Gastroesophageal sphincter (tissue), 4 donors: ENCODE data around the gene TRIM75. TPM values are rescaled to one million over a fixed set of nuclear protein-coding genes. Genes with fewer than 3 reads are reported as not detected.
"Not testable (repeated sequence)": the region's sequence is repeated elsewhere in the genome, so short reads cannot be mapped to it uniquely, and the experiment has no call there.

Experiments used
- ATAC-seq: fragments of 150-250 bp; one replicate; pipeline ENCODE4 v1.9.1; 2016; ENCODE audit warnings: mild to moderate bottlenecking, moderate library complexity
- H3K27ac ChIP-seq, 4 donors: fragments of 200-600 bp; sonication (generic) in 3 of 4; 1 replicate in 3 of 4; 2 replicates in 1 of 4; pipeline ENCODE4 v1.5.1; 2016 to 2019
- H3K27me3 ChIP-seq: fragments of 200-600 bp; sonication (generic); one replicate; pipeline ENCODE4 v1.5.1; 2019
- H3K36me3 ChIP-seq, 2 donors: fragments of 200-600 bp; sonication (generic); one replicate each; pipeline ENCODE4 v1.5.1; 2019; ENCODE audit warnings: control low read depth in 1 of 2
- H3K4me1 ChIP-seq, 3 donors: fragments of 200-600 bp; sonication (generic); 1 replicate in 2 of 3; 2 replicates in 1 of 3; pipeline ENCODE4 v1.5.1; 2016 to 2019; ENCODE audit warnings: control low read depth in 2 of 3
- H3K4me3 ChIP-seq, 2 donors: fragments of 200-600 bp; sonication (generic); one replicate each; pipeline ENCODE4 v1.5.1; 2019; ENCODE audit warnings: mild to moderate bottlenecking in 1 of 2, moderate library complexity in 1 of 2
- H3K9me3 ChIP-seq, 3 donors: fragments of 200-600 bp; sonication (generic); one replicate each; pipeline ENCODE4 v1.5.1; 2017 to 2019; ENCODE audit warnings: control low read depth in 2 of 3
- CTCF ChIP-seq, 4 experiments: fragments of 200-600 bp in 2 of 4; fragments of 450-650 bp in 2 of 4; sonication (generic) in 1 of 4; IDR thresholded peaks; one replicate each; pipeline ENCODE4 v1.5.1; 2017 to 2019; ENCODE audit warnings: antibody characterized with exemption in 4 of 4, mild to moderate bottlenecking in 2 of 4, moderate library complexity in 2 of 4
- EP300 ChIP-seq: sonication (generic); formaldehyde crosslinking; IDR thresholded peaks from one replicate; pipeline ENCODE4 v1.6.1; 2017; ENCODE audit warnings: antibody characterized with exemption, mild to moderate bottlenecking
- POLR2A ChIP-seq, 2 donors: fragments of 450-650 bp; IDR thresholded peaks; one replicate each; pipeline ENCODE4 v1.6.1; 2017; ENCODE audit warnings: antibody characterized with exemption in 2 of 2, mild to moderate bottlenecking in 2 of 2, moderate library complexity in 1 of 2
- POLR2AphosphoS5 ChIP-seq: sonication (generic); formaldehyde crosslinking; IDR thresholded peaks from one replicate; pipeline ENCODE4 v1.6.1; 2017; ENCODE audit warnings: antibody characterized with exemption
- WGBS, 2 donors: methylation state at CpG; one replicate each; pipeline ENCODE4 v1.1.5; 2018; ENCODE audit warnings: low coverage in 1 of 2; 5-methylcytosine and 5-hydroxymethylcytosine counted together
- total RNA-seq, 4 donors: library from RNA; depleted of rRNA; stranded (reverse); fragments of >200 nt; gene quantifications; one replicate each; pipeline ENCODE4 v1.1.0, GENCODE V29; 2016

TRIM75 gene
- total RNA-seq, 4 donors from 2014 or later = 0.15 TPM; not detected in 3

GRCh38 chr4:165010487-165010886, 43.2 kb upstream of the TRIM75 start:
- Histone ChIP-seq H3K4me1 (peaks cover 0 to 12% (median 0%) of the 10 kb centered on the region in 3 donors), H3K36me3 (no peaks in the 10 kb centered on the region), H3K9me3 (no peaks in the 10 kb centered on the region), H3K4me3 (no peak overlapping the region), H3K27ac (no peak overlapping the region), H3K27me3 (no peaks in the 10 kb centered on the region)
- WGBS, 2 donors = 80% methylated on average over 1 of the region's 2 CpGs; no CpG with 5 or more reads in 1 of the 2 donors
- ATAC-seq = no peak
- TF ChIP-seq CTCF (IDR thresholded peaks at IDR 0.05) (no peak), POLR2AphosphoS5 (no peak), EP300 (no peak), POLR2A (IDR thresholded peaks at IDR 0.05) (no peak)

GRCh38 chr4:165010991-165011390, 42.7 kb upstream of the TRIM75 start:
- H3K27me3 ChIP-seq = no peaks in the 10 kb centered on the region
- WGBS, 2 donors = 75 to 86% methylated on average over 3 to 8 of the region's 8 CpGs

GRCh38 chr4:165011403-165011802, 42.3 kb upstream of the TRIM75 start:
- Histone ChIP-seq H3K4me1 (peaks cover 0 to 3% (median 0%) of the 10 kb centered on the region in 3 donors), H3K4me3 (no peak overlapping the region), H3K27ac (no peak overlapping the region), H3K9me3 (no peaks in the 10 kb centered on the region), H3K27me3 (no peaks in the 10 kb centered on the region), H3K36me3 (no peaks in the 10 kb centered on the region)
- no peak for TF ChIP-seq POLR2AphosphoS5
- no peak for TF ChIP-seq EP300
- no peak for TF ChIP-seq POLR2A (IDR thresholded peaks at IDR 0.05)
- TF ChIP-seq CTCF (IDR thresholded peaks at IDR 0.05) = no peak
- WGBS, 2 donors = 78 to 100% methylated on average over 3 to 5 of the region's 5 CpGs
- no peak for ATAC-seq

More at GRCh38 chr4:165010991-165011390, 42.7 kb upstream of the TRIM75 start:
- Histone ChIP-seq H3K4me3 (no peak overlapping the region), H3K36me3 (no peaks in the 10 kb centered on the region), H3K4me1 (peaks cover 0 to 7% (median 0%) of the 10 kb centered on the region in 3 donors), H3K9me3 (no peaks in the 10 kb centered on the region), H3K27ac (no peak overlapping the region)
- no peak for TF ChIP-seq POLR2A (IDR thresholded peaks at IDR 0.05)
- no peak for TF ChIP-seq POLR2AphosphoS5
- no peak for TF ChIP-seq EP300
- no peak for ATAC-seq

GRCh38 chr4:165013691-165014090, 40.0 kb upstream of the TRIM75 start:
- Histone ChIP-seq H3K9me3 (no peaks in the 10 kb centered on the region), H3K27me3 (no peaks in the 10 kb centered on the region)
- ATAC-seq = no peak

GRCh38 chr4:165016971-165017370, 36.7 kb upstream of the TRIM75 start:
- H3K27ac ChIP-seq = no peak overlapping the region
- H3K27me3 ChIP-seq = no peaks in the 10 kb centered on the region
- H3K9me3 ChIP-seq = no peaks in the 10 kb centered on the region
- no peak for TF ChIP-seq EP300
- no peak for TF ChIP-seq CTCF (IDR thresholded peaks at IDR 0.05)
- WGBS, 2 donors = 30 to 81% methylated on average over 2 to 5 of the region's 5 CpGs
- no peak overlapping the region for H3K4me3 ChIP-seq
- no peak for ATAC-seq
- no peaks in the 10 kb centered on the region for H3K36me3 ChIP-seq
- H3K4me1 ChIP-seq = no peaks in the 10 kb centered on the region

More at GRCh38 chr4:165013691-165014090, 40.0 kb upstream of the TRIM75 start:
- no peaks in the 10 kb centered on the region for H3K36me3 ChIP-seq
- H3K4me1 ChIP-seq = no peaks in the 10 kb centered on the region
- TF ChIP-seq CTCF (IDR thresholded peaks at IDR 0.05) = no peak
- no peak for TF ChIP-seq EP300
- no peak overlapping the region for H3K27ac ChIP-seq
- H3K4me3 ChIP-seq = no peak overlapping the region

GRCh38 chr4:165019995-165020394, 33.7 kb upstream of the TRIM75 start:
- H3K4me1 ChIP-seq, H3K4me3 ChIP-seq, H3K27me3 ChIP-seq, H3K36me3 ChIP-seq, H3K9me3 ChIP-seq, ATAC-seq, H3K27ac ChIP-seq: not testable (repeated sequence)
- no CpG with 5 or more reads among the region's 30 CpGs for WGBS, 2 donors

- not testable (repeated sequence) for H3K27me3 ChIP-seq, H3K27ac ChIP-seq, H3K4me3 ChIP-seq, H3K9me3 ChIP-seq, ATAC-seq, H3K4me1 ChIP-seq, H3K36me3 ChIP-seq
- WGBS, 2 donors = 93 to 95% methylated on average over 3 to 8 of the region's 8 CpGs
These were observed 27.9 kb upstream of the TRIM75 start for GRCh38 chr4:165025782-165026181.
